NCI-H446 treated with DMSO at 0.1 percent for 48 hours (cell line): ENCODE results near the gene HNRNPA3.
"Not testable (repeated sequence)": the region's sequence is repeated elsewhere in the genome, so short reads cannot be mapped to it uniquely, and the experiment has no call there.

Experiments used
- DNase-seq: peaks from one replicate; lab custom pipeline; 2025; lab: John Stamatoyannopoulos, UW

HNRNPA3 gene

GRCh38 chr2:177232098-177232704 is 19.6 kb downstream of the HNRNPA3 start:
- DNase-seq, result no peak

GRCh38 chr2:177234267-177234666 is 21.7 kb downstream of the HNRNPA3 start:
- no peak for DNase-seq

GRCh38 chr2:177235855-177236437 is 23.4 kb downstream of the HNRNPA3 start:
- DNase-seq, result no peak

- DNase-seq, result no peak
Measured at GRCh38 chr2:177237932-177238331, 25.3 kb downstream of the HNRNPA3 start.

GRCh38 chr2:177239053-177239452 is 26.5 kb downstream of the HNRNPA3 start:
- no peak for DNase-seq

- DNase-seq, result peak; percentile 43
Measured at GRCh38 chr2:177239932-177240630, 27.5 kb downstream of the HNRNPA3 start.

- DNase-seq, result no peak
Measured at GRCh38 chr2:177241711-177242120, 29.1 kb downstream of the HNRNPA3 start.

- peak; percentile 56 for DNase-seq
Measured at GRCh38 chr2:177242121-177242987, 29.8 kb downstream of the HNRNPA3 start.

GRCh38 chr2:177243073-177243472 is 30.5 kb downstream of the HNRNPA3 start:
- no peak for DNase-seq

GRCh38 chr2:177243476-177243875 is 30.9 kb downstream of the HNRNPA3 start:
- DNase-seq, result no peak

GRCh38 chr2:177244244-177244771 is 31.7 kb downstream of the HNRNPA3 start:
- no peak for DNase-seq

GRCh38 chr2:177245010-177245422 is 32.4 kb downstream of the HNRNPA3 start:
- no peak for DNase-seq

GRCh38 chr2:177246000-177246399 is 33.4 kb downstream of the HNRNPA3 start:
- no peak for DNase-seq

GRCh38 chr2:177246523-177247030 is 34.0 kb downstream of the HNRNPA3 start:
- DNase-seq, result not testable (repeated sequence)

- DNase-seq, result no peak
Measured at GRCh38 chr2:177247693-177248262, 35.2 kb downstream of the HNRNPA3 start.

- no peak for DNase-seq
Measured at GRCh38 chr2:177249038-177249437, 36.4 kb downstream of the HNRNPA3 start.

- DNase-seq, result no peak
Measured at GRCh38 chr2:177250461-177250860, 37.9 kb downstream of the HNRNPA3 start.

- DNase-seq, result no peak
Measured at GRCh38 chr2:177251165-177251542, 38.6 kb downstream of the HNRNPA3 start.

- no peak for DNase-seq
Measured at GRCh38 chr2:177252808-177253531, 40.4 kb downstream of the HNRNPA3 start.

GRCh38 chr2:177253704-177254103 is 41.1 kb downstream of the HNRNPA3 start:
- DNase-seq, result no peak
